ENCODE data around the gene PMCH. TPM values are rescaled to one million over a fixed set of nuclear protein-coding genes. Genes with fewer than 3 reads are reported as not detected.

Gene PMCH
- total and polyA plus RNA-seq, 7 donors = not detected

GRCh38 chr12:102227954-102228353 lies 30.3 kb upstream of the PMCH start:
- no peak for ATAC-seq
- H3K36me3 ChIP-seq (ENCODE audit: insufficient read depth in 1 of 2, low read depth in 1 of 2) = no peaks in the 10 kb centered on the region
- no peaks in the 10 kb centered on the region for H3K4me1 ChIP-seq
- no peaks in the 10 kb centered on the region for H3K9me3 ChIP-seq
- H3K27me3 ChIP-seq (ENCODE audit: insufficient read depth in 3 of 3, low read length in 2 of 3) = no peaks in the 10 kb centered on the region
- TF ChIP-seq, protein P1, sequence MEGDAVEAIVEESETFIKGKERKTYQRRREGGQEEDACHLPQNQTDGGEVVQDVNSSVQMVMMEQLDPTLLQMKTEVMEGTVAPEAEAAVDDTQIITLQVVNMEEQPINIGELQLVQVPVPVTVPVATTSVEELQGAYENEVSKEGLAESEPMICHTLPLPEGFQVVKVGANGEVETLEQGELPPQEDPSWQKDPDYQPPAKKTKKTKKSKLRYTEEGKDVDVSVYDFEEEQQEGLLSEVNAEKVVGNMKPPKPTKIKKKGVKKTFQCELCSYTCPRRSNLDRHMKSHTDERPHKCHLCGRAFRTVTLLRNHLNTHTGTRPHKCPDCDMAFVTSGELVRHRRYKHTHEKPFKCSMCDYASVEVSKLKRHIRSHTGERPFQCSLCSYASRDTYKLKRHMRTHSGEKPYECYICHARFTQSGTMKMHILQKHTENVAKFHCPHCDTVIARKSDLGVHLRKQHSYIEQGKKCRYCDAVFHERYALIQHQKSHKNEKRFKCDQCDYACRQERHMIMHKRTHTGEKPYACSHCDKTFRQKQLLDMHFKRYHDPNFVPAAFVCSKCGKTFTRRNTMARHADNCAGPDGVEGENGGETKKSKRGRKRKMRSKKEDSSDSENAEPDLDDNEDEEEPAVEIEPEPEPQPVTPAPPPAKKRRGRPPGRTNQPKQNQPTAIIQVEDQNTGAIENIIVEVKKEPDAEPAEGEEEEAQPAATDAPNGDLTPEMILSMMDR (IDR thresholded peaks at IDR 0.05) = no peak
- no peak overlapping the region for H3K27ac ChIP-seq
- H3K4me3 ChIP-seq = no peak overlapping the region
- DNase-seq = no peak
- intact Hi-C loops (cut with DNase I) = no loop called here
- WGBS, 3 donors = 70 to 78% (median 76%) methylated on average over 5 of the region's 5 CpGs

DNA sequence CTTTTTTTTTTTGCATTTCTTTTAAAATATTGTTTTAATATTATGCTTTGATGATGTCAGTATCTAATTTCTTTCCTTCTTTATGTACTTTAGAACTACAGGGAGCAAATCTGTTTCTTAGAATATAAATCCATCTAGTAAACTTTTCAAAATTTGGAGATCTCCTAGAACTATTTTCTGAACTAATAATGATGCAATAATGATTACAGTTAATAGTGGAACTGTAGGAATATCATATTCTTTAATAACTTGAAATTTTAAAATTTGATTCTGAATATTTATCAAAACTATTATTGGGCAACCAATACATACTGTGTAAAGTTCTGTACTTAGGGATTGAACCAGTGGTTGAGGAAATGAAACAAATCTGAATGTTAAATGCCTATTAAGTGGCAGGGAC lies 23.1 kb upstream of the PMCH start:
- TF ChIP-seq, protein P1 (IDR thresholded peaks at IDR 0.05) = no peak
- H3K9me3 ChIP-seq = no peaks in the 10 kb centered on the region
- H3K27me3 ChIP-seq (ENCODE audit: insufficient read depth in 3 of 3, low read length in 2 of 3) = no peaks in the 10 kb centered on the region
- H3K4me1 ChIP-seq = no peaks in the 10 kb centered on the region
- DNase-seq (no peak), ATAC-seq (no peak)
- no peaks in the 10 kb centered on the region for H3K36me3 ChIP-seq (ENCODE audit: insufficient read depth in 1 of 2, low read depth in 1 of 2)
- intact Hi-C loops (cut with DNase I) = no loop called here
- no peak overlapping the region for H3K4me3 ChIP-seq
- no peak overlapping the region for H3K27ac ChIP-seq

DNA sequence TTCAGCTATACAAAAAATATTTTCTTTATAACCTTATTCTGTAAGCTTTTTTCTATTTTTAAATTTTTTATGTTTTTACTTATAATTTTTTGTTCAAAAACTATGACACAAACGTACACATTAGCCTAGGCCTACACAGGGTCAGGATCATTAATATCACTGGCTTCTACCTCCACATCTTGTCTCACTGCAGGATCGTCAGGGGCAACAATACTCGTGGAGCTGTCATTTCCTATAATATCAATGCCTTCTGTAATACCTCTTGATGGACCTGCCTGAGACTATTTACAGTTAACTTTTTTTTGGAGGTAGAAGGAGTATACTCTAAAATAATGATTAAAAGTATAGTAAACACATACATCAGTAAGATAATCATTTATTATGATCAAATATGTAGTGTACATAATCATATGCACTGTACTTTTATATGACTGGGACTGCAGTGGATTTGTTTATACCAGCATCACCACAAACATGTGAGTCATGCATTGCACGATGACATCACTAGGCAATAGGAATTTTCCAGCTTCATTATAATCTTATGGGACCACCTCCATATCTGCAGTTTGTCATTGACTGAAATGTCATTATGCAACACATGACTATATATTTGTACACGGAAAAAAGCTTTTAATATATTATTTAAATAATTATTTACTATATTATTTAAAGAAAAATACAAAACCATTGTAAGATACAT lies 18.5 kb upstream of the PMCH start:
- Histone ChIP-seq H3K27ac (no peak overlapping the region), H3K4me3 (no peak overlapping the region), H3K27me3 (ENCODE audit: insufficient read depth in 3 of 3, low read length in 2 of 3) (no peaks in the 10 kb centered on the region), H3K36me3 (ENCODE audit: insufficient read depth in 1 of 2, low read depth in 1 of 2) (no peaks in the 10 kb centered on the region), H3K9me3 (no peaks in the 10 kb centered on the region), H3K4me1 (no peaks in the 10 kb centered on the region)
- intact Hi-C loops (cut with DNase I) = no loop called here
- TF ChIP-seq, protein P1 (IDR thresholded peaks at IDR 0.05) = no peak
- 85 to 88% (median 85%) methylated on average over 5 of the region's 5 CpGs for WGBS, 3 donors
- ATAC-seq = no peak
- no peak for DNase-seq

GRCh38 chr12:102204025-102204424 lies 6.4 kb upstream of the PMCH start:
- intact Hi-C loops (cut with DNase I) = no loop called here
- DNase-seq (no peak), ATAC-seq (no peak)
- Histone ChIP-seq H3K4me3 (no peak overlapping the region), H3K27ac (no peak overlapping the region), H3K36me3 (ENCODE audit: insufficient read depth in 1 of 2, low read depth in 1 of 2) (no peaks in the 10 kb centered on the region), H3K9me3 (peaks cover 5% of the 10 kb centered on the region), H3K4me1 (no peaks in the 10 kb centered on the region), H3K27me3 (ENCODE audit: insufficient read depth in 3 of 3, low read length in 2 of 3) (no peaks in the 10 kb centered on the region)
- WGBS, 3 donors = 94 to 96% (median 95%) methylated on average over 2 of the region's 2 CpGs
- TF ChIP-seq, protein P1 (IDR thresholded peaks at IDR 0.05) = no peak

- Histone ChIP-seq H3K27me3 (ENCODE audit: insufficient read depth in 3 of 3, low read length in 2 of 3) (no peaks in the 10 kb centered on the region), H3K9me3 (no peaks in the 10 kb centered on the region), H3K4me1 (no peaks in the 10 kb centered on the region), H3K27ac (no peak overlapping the region), H3K4me3 (no peak overlapping the region), H3K36me3 (ENCODE audit: insufficient read depth in 1 of 2, low read depth in 1 of 2) (no peaks in the 10 kb centered on the region)
- TF ChIP-seq, protein P1 (IDR thresholded peaks at IDR 0.05) = no peak
- 80 to 82% (median 81%) methylated on average over 4 of the region's 4 CpGs for WGBS, 3 donors
- DNase-seq (no peak), ATAC-seq (no peak)
- intact Hi-C loops (cut with DNase I) = no loop called here
Measured at GRCh38 chr12:102202556-102202955, 4.9 kb upstream of the PMCH start.
